Measurements from ENCODE around the gene FCER2.

FCER2 gene

GRCh38 chr19:7694499-7694898, 7.4 kb downstream of the FCER2 start:
- no peak overlapping the region for H3K4me2 ChIP-seq (ENCODE audit: low read length)
- H3K9ac ChIP-seq (ENCODE audit: low read depth, low read length): no peak overlapping the region
- no peak overlapping the region for H3K4me3 ChIP-seq (ENCODE audit: low read length)
- H3K27me3 ChIP-seq (ENCODE audit: control insufficient read depth, insufficient read depth, low read length): peaks cover 19% of the 10 kb centered on the region
- no peaks in the 10 kb centered on the region for H3K9me3 ChIP-seq (replicated peaks; ENCODE audit: low read length)
- H3K4me1 ChIP-seq (ENCODE audit: control insufficient read depth, insufficient read depth, low read length): no peaks in the 10 kb centered on the region
- H3K36me3 ChIP-seq (ENCODE audit: insufficient read depth, low read length): no peaks in the 10 kb centered on the region

- H3K4me1 ChIP-seq (ENCODE audit: control insufficient read depth, insufficient read depth, low read length): no peaks in the 10 kb centered on the region
- no peak overlapping the region for H3K4me3 ChIP-seq (ENCODE audit: low read length)
- H3K9me3 ChIP-seq (replicated peaks; ENCODE audit: low read length): no peaks in the 10 kb centered on the region
- H3K9ac ChIP-seq (ENCODE audit: low read depth, low read length): no peak overlapping the region
- no peaks in the 10 kb centered on the region for H3K36me3 ChIP-seq (ENCODE audit: insufficient read depth, low read length)
- no peak overlapping the region for H3K4me2 ChIP-seq (ENCODE audit: low read length)
- H3K27me3 ChIP-seq (ENCODE audit: control insufficient read depth, insufficient read depth, low read length): peaks cover 9% of the 10 kb centered on the region
Measured at GRCh38 chr19:7692417-7693088, 9.4 kb downstream of the FCER2 start.

GRCh38 chr19:7691497-7691896, 10.4 kb downstream of the FCER2 start:
- H3K4me1 ChIP-seq (ENCODE audit: control insufficient read depth, insufficient read depth, low read length): no peaks in the 10 kb centered on the region
- H3K4me2 ChIP-seq (ENCODE audit: low read length): no peak overlapping the region
- peaks cover 5% of the 10 kb centered on the region for H3K27me3 ChIP-seq (ENCODE audit: control insufficient read depth, insufficient read depth, low read length)
- H3K4me3 ChIP-seq (ENCODE audit: low read length): no peak overlapping the region
- no peak overlapping the region for H3K9ac ChIP-seq (ENCODE audit: low read depth, low read length)
- H3K36me3 ChIP-seq (ENCODE audit: insufficient read depth, low read length): no peaks in the 10 kb centered on the region
- H3K9me3 ChIP-seq (replicated peaks; ENCODE audit: low read length): no peaks in the 10 kb centered on the region

GRCh38 chr19:7690779-7691258, 11.1 kb downstream of the FCER2 start:
- Histone ChIP-seq H3K4me3 (ENCODE audit: low read length) (no peak overlapping the region), H3K9ac (ENCODE audit: low read depth, low read length) (no peak overlapping the region), H3K9me3 (replicated peaks; ENCODE audit: low read length) (no peaks in the 10 kb centered on the region), H3K27me3 (ENCODE audit: control insufficient read depth, insufficient read depth, low read length) (peaks cover 5% of the 10 kb centered on the region), H3K36me3 (ENCODE audit: insufficient read depth, low read length) (no peaks in the 10 kb centered on the region), H3K4me1 (ENCODE audit: control insufficient read depth, insufficient read depth, low read length) (no peaks in the 10 kb centered on the region), H3K4me2 (ENCODE audit: low read length) (no peak overlapping the region)

GRCh38 chr19:7689165-7689564, 12.8 kb downstream of the FCER2 start:
- Histone ChIP-seq H3K9me3 (replicated peaks; ENCODE audit: low read length) (no peaks in the 10 kb centered on the region), H3K4me3 (ENCODE audit: low read length) (no peak overlapping the region), H3K9ac (ENCODE audit: low read depth, low read length) (no peak overlapping the region), H3K27me3 (ENCODE audit: control insufficient read depth, insufficient read depth, low read length) (no peaks in the 10 kb centered on the region), H3K4me2 (ENCODE audit: low read length) (no peak overlapping the region), H3K4me1 (ENCODE audit: control insufficient read depth, insufficient read depth, low read length) (no peaks in the 10 kb centered on the region), H3K36me3 (ENCODE audit: insufficient read depth, low read length) (no peaks in the 10 kb centered on the region)

- H3K4me2 ChIP-seq (ENCODE audit: low read length): no peak overlapping the region
- H3K27me3 ChIP-seq (ENCODE audit: control insufficient read depth, insufficient read depth, low read length): no peaks in the 10 kb centered on the region
- H3K9ac ChIP-seq (ENCODE audit: low read depth, low read length): no peak overlapping the region
Measured at GRCh38 chr19:7687177-7687576, 14.8 kb downstream of the FCER2 start.

GRCh38 chr19:7685546-7686445, 16.1 kb downstream of the FCER2 start:
- Histone ChIP-seq H3K9ac (ENCODE audit: low read depth, low read length) (no peak overlapping the region), H3K4me3 (ENCODE audit: low read length) (no peak overlapping the region), H3K36me3 (ENCODE audit: insufficient read depth, low read length) (peaks cover 15% of the 10 kb centered on the region), H3K27me3 (ENCODE audit: control insufficient read depth, insufficient read depth, low read length) (no peaks in the 10 kb centered on the region), H3K9me3 (replicated peaks; ENCODE audit: low read length) (no peaks in the 10 kb centered on the region), H3K4me1 (ENCODE audit: control insufficient read depth, insufficient read depth, low read length) (peaks cover 6% of the 10 kb centered on the region), H3K4me2 (ENCODE audit: low read length) (no peak overlapping the region)

More at GRCh38 chr19:7687177-7687576, 14.8 kb downstream of the FCER2 start:
- Histone ChIP-seq H3K4me3 (ENCODE audit: low read length) (no peak overlapping the region), H3K36me3 (ENCODE audit: insufficient read depth, low read length) (peaks cover 13% of the 10 kb centered on the region), H3K9me3 (replicated peaks; ENCODE audit: low read length) (no peaks in the 10 kb centered on the region), H3K4me1 (ENCODE audit: control insufficient read depth, insufficient read depth, low read length) (peaks cover 2% of the 10 kb centered on the region)

- H3K4me3 ChIP-seq (ENCODE audit: low read length): peak overlapping the region; percentile 98
- no peaks in the 10 kb centered on the region for H3K9me3 ChIP-seq (replicated peaks; ENCODE audit: low read length)
- peaks cover 9% of the 10 kb centered on the region for H3K4me1 ChIP-seq (ENCODE audit: control insufficient read depth, insufficient read depth, low read length)
- H3K27me3 ChIP-seq (ENCODE audit: control insufficient read depth, insufficient read depth, low read length): peaks cover 12% of the 10 kb centered on the region
- no peak overlapping the region for H3K9ac ChIP-seq (ENCODE audit: low read depth, low read length)
- peaks cover 15% of the 10 kb centered on the region for H3K36me3 ChIP-seq (ENCODE audit: insufficient read depth, low read length)
- peak overlapping the region; percentile 91 for H3K4me2 ChIP-seq (ENCODE audit: low read length)
Measured at GRCh38 chr19:7682175-7682855, 19.6 kb downstream of the FCER2 start.

GRCh38 chr19:7681340-7682174, 20.4 kb downstream of the FCER2 start:
- Histone ChIP-seq H3K27me3 (ENCODE audit: control insufficient read depth, insufficient read depth, low read length) (peaks cover 19% of the 10 kb centered on the region), H3K36me3 (ENCODE audit: insufficient read depth, low read length) (peaks cover 15% of the 10 kb centered on the region), H3K4me2 (ENCODE audit: low read length) (peak overlapping the region; percentile 91), H3K9me3 (replicated peaks; ENCODE audit: low read length) (no peaks in the 10 kb centered on the region), H3K9ac (ENCODE audit: low read depth, low read length) (peak overlapping the region; percentile 99), H3K4me1 (ENCODE audit: control insufficient read depth, insufficient read depth, low read length) (peaks cover 9% of the 10 kb centered on the region), H3K4me3 (ENCODE audit: low read length) (peak overlapping the region; percentile 98)

GRCh38 chr19:7680606-7681339, 21.2 kb downstream of the FCER2 start, which contains the start of gene TRAPPC5:
Gene TRAPPC5, plus strand, starts transcription at chr19:7680833. Its CDS starts 1,421 bp downstream, at chr19:7682254.
- Histone ChIP-seq H3K4me2 (ENCODE audit: low read length) (peak within 1 kb of the TSS; percentile 91), H3K36me3 (ENCODE audit: insufficient read depth, low read length) (peaks cover 15% of the 10 kb centered on the region), H3K9me3 (replicated peaks; ENCODE audit: low read length) (no peaks in the 10 kb centered on the region), H3K4me1 (ENCODE audit: control insufficient read depth, insufficient read depth, low read length) (peaks cover 9% of the 10 kb centered on the region), H3K4me3 (ENCODE audit: low read length) (peak within 1 kb of the TSS; percentile 98), H3K9ac (ENCODE audit: low read depth, low read length) (peak within 1 kb of the TSS; percentile 99), H3K27me3 (ENCODE audit: control insufficient read depth, insufficient read depth, low read length) (peaks cover 22% of the 10 kb centered on the region)

Measured in skeletal muscle satellite cell (primary cell).